SK-N-SH (cell line): ENCODE measurements around the gene COL15A1. TPM values are rescaled to one million over a fixed set of nuclear protein-coding genes. Genes with fewer than 3 reads are reported as not detected.

Source experiments
- CTCF ChIA-PET: fragments of 300-600, 350-600 bp; formaldehyde crosslinking; extraction: SDS; loops from one replicate; lab custom pipeline; 2021; lab: Yijun Ruan, JAX
- POLR2A ChIA-PET: fragments of 350-600 bp; sonication (Branson Sonifier 250); formaldehyde crosslinking; extraction: SDS; loops from one replicate; lab custom pipeline; 2020; ENCODE audit warnings: antibody characterized with exemption, inconsistent platforms; lab: Yijun Ruan, JAX
- DNase-seq: peaks from one replicate; pipeline ENCODE4 v3.0.0; 2012
- H2AFZ ChIP-seq: fragments of 200-600 bp; sonication (generic); 2 replicates; pipeline ENCODE4 v1.8.1; 2016; ENCODE audit warnings: antibody characterized with exemption, mild to moderate bottlenecking, low read depth
- H3F3A ChIP-seq: fragments of 200-600 bp; sonication (generic); replicated peaks from 2 replicates; pipeline ENCODE3; 2016; ENCODE audit warnings: antibody characterized with exemption, mild to moderate bottlenecking; ENCODE audit not compliant: insufficient read depth
- H3K27ac ChIP-seq, 2 experiments: fragments of 200-500 bp in 1 of 2; fragments of 200-600 bp in 1 of 2; sonication (Bioruptor generic) in 1 of 2; sonication (generic), shearing (Covaris generic) in 1 of 2; 2 replicates each; pipeline versions ENCODE4 v1.5.1 to v1.6.1; 2014 to 2016; ENCODE audit warnings: low read depth in 2 of 2, inconsistent platforms in 1 of 2, low read length in 1 of 2, mild to moderate bottlenecking in 1 of 2, mixed read lengths in 1 of 2
- H3K27me3 ChIP-seq: fragments of 200-600 bp; sonication (generic), shearing (Covaris generic); 2 replicates; pipeline ENCODE4 v1.6.1; 2016; ENCODE audit warnings: mixed run types; ENCODE audit not compliant: insufficient read depth
- H3K36me3 ChIP-seq, 2 experiments: fragments of 200-500 bp in 1 of 2; fragments of 200-600 bp in 1 of 2; sonication (Bioruptor generic) in 1 of 2; sonication (generic) in 1 of 2; replicated peaks in 1 of 2; 2 replicates each; pipeline versions ENCODE3 to v1.5.1; 2014 to 2016; ENCODE audit warnings: low read length in 1 of 2, mild to moderate bottlenecking in 1 of 2; ENCODE audit not compliant: insufficient read depth in 2 of 2, control insufficient read depth in 1 of 2
- H3K4me1 ChIP-seq, 2 experiments: fragments of 200-500 bp in 1 of 2; fragments of 200-600 bp in 1 of 2; sonication (Bioruptor generic) in 1 of 2; sonication (generic), shearing (Covaris generic) in 1 of 2; 2 replicates each; pipeline versions ENCODE4 v1.5.1 to v1.6.1; 2014 to 2016; ENCODE audit warnings: low read depth in 1 of 2, low read length in 1 of 2, mixed run types in 1 of 2; ENCODE audit not compliant: insufficient read depth in 2 of 2, control insufficient read depth in 1 of 2
- H3K4me2 ChIP-seq: fragments of 200-600 bp; sonication (generic), shearing (Covaris generic); 2 replicates; pipeline ENCODE4 v1.6.1; 2017; ENCODE audit warnings: mixed run types
- H3K4me3 ChIP-seq, 2 experiments: fragments of 200-500 bp in 1 of 2; fragments of 200-600 bp in 1 of 2; sonication (Bioruptor generic) in 1 of 2; sonication (generic), shearing (Covaris generic) in 1 of 2; 2 replicates each; pipeline versions ENCODE4 v1.5.1 to v1.8.1; 2014 to 2016; ENCODE audit warnings: low read depth in 2 of 2, inconsistent platforms in 1 of 2, low read length in 1 of 2, mild to moderate bottlenecking in 1 of 2, mixed read lengths in 1 of 2, moderate library complexity in 1 of 2
- H3K79me2 ChIP-seq: fragments of 200-600 bp; sonication (generic); 2 replicates; pipeline ENCODE4 v1.8.1; 2017; ENCODE audit warnings: mild to moderate bottlenecking; ENCODE audit not compliant: insufficient read depth
- H3K9ac ChIP-seq: fragments of 200-600 bp; sonication (generic); 2 replicates; pipeline ENCODE4 v1.6.1; 2017; ENCODE audit warnings: mixed run types
- H3K9me2 ChIP-seq: fragments of 200-600 bp; sonication (generic); 2 replicates; pipeline ENCODE4 v1.6.1; 2017; ENCODE audit warnings: mixed run types
- H3K9me3 ChIP-seq: fragments of 200-600 bp; sonication (generic); 2 replicates; pipeline ENCODE4 v1.6.1; 2017; ENCODE audit warnings: mixed run types, mild to moderate bottlenecking, moderate library complexity
- H4K20me1 ChIP-seq: fragments of 200-600 bp; sonication (generic); 2 replicates; pipeline ENCODE4 v1.6.1; 2017; ENCODE audit warnings: mild to moderate bottlenecking, mixed run types; ENCODE audit not compliant: insufficient read depth
- FOXM1 ChIP-seq: IDR thresholded peaks from 2 replicates; pipeline ENCODE4 v1.4.0; 2012; ENCODE audit warnings: low read depth, mild to moderate bottlenecking
- GABPA ChIP-seq: IDR thresholded peaks from 2 replicates; pipeline ENCODE4 v1.4.0; 2012; ENCODE audit warnings: low read depth, mild to moderate bottlenecking
- POLR2AphosphoS5 ChIP-seq: IDR thresholded peaks from 2 replicates; pipeline ENCODE4 v1.6.1; 2012; ENCODE audit warnings: low read depth, low read length
- SIN3A ChIP-seq: IDR thresholded peaks from 2 replicates; pipeline ENCODE4 v1.6.1; 2012; ENCODE audit warnings: low read depth, mild to moderate bottlenecking, low read length, moderate library complexity, borderline replicate concordance
- TEAD4 ChIP-seq: IDR thresholded peaks from 2 replicates; pipeline ENCODE4 v1.4.0; 2012; ENCODE audit warnings: mild to moderate bottlenecking, borderline replicate concordance; ENCODE audit not compliant: insufficient read depth
- WGBS: methylation state at CpG from one replicate; pipeline ENCODE4 v1.1.6; 2017; ENCODE audit warnings: low lambda C conversion rate; 5-methylcytosine and 5-hydroxymethylcytosine counted together
- polyA plus RNA-seq, 3 experiments: library from polyadenylated mRNA; depleted of rRNA; stranded (reverse); fragments of >200 nt; gene quantifications; 2 replicates each; pipeline ENCODE4 v1.2.3, GENCODE V29; 2012
- TF ChIP-seq, protein P1 (sequence below): IDR thresholded peaks from 2 replicates; pipeline ENCODE4 v1.6.1; 2012; ENCODE audit warnings: mild to moderate bottlenecking, low read depth, low read length, moderate library complexity
- TF ChIP-seq, protein P2 (sequence below): IDR thresholded peaks from 2 replicates; pipeline ENCODE4; 2012
- TF ChIP-seq, protein P3 (sequence below): fragments of 200-600 bp; sonication (generic); IDR thresholded peaks from 2 replicates; pipeline ENCODE4 v1.6.1; 2017; ENCODE audit warnings: antibody characterized with exemption, mild to moderate bottlenecking, moderate library complexity
- TF ChIP-seq, protein P4 (sequence below): fragments of 150-350 bp; IDR thresholded peaks from 2 replicates; pipeline ENCODE4 v1.6.1; 2017; ENCODE audit warnings: antibody characterized with exemption, low read length, low read depth, borderline replicate concordance
- TF ChIP-seq, protein P5 (sequence below): IDR thresholded peaks from 2 replicates; pipeline ENCODE4 v1.4.0; 2012; ENCODE audit warnings: low read depth, borderline replicate concordance

COL15A1 gene
- polyA plus RNA-seq, 1 of the 3 experiments (the other 2 are of a cell fraction), result 0.84 TPM

DNA sequence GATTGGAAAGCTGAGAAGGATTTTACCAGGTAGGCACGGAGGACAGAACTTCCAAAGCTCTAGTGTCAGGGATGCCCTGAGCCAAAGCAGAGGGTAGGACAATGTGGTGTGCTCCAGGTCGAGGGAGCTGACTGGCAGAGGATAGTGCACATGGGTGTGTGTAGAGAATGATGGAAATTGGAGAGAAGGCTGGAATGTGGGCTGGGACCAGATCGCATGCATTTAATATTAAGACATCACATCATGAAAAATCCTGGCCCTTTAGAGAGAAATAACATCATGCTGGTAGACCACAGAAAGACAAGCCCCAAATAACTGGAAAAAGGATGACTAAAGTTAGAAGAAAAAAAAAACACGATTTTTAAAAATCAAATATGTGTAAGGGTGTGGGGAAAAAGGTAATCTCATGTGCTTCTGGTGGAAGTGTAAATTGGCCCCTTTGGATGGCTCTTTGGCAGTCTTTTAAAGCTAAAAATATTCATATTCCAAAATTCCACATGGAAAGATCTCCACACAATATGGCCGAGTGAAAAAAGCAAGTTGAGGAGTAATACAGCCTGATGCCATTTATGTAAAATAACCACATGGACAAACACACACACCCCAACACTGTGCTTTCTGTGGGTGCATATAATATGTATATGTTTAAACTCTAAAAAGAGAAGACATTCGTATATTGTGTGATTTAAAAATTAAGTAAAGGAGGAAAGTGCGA, 94.2 kb downstream of the COL15A1 start:
- H3K9ac ChIP-seq, result no peak overlapping the region
- H3K4me1 ChIP-seq, result peaks cover 0 to 21% of the 10 kb centered on the region in 2 experiments; a peak in 2 of 4 replicates
- H3K36me3 ChIP-seq, result no peaks in the 10 kb centered on the region
- DNase-seq, result no peak
- no peak overlapping the region for H3K27ac ChIP-seq
- no peaks in the 10 kb centered on the region for H3K79me2 ChIP-seq
- ChIA-PET POLR2A (no interaction called here), CTCF (no interaction called here)
- TF ChIP-seq GABPA, result no peak
- TF ChIP-seq, protein P1, sequence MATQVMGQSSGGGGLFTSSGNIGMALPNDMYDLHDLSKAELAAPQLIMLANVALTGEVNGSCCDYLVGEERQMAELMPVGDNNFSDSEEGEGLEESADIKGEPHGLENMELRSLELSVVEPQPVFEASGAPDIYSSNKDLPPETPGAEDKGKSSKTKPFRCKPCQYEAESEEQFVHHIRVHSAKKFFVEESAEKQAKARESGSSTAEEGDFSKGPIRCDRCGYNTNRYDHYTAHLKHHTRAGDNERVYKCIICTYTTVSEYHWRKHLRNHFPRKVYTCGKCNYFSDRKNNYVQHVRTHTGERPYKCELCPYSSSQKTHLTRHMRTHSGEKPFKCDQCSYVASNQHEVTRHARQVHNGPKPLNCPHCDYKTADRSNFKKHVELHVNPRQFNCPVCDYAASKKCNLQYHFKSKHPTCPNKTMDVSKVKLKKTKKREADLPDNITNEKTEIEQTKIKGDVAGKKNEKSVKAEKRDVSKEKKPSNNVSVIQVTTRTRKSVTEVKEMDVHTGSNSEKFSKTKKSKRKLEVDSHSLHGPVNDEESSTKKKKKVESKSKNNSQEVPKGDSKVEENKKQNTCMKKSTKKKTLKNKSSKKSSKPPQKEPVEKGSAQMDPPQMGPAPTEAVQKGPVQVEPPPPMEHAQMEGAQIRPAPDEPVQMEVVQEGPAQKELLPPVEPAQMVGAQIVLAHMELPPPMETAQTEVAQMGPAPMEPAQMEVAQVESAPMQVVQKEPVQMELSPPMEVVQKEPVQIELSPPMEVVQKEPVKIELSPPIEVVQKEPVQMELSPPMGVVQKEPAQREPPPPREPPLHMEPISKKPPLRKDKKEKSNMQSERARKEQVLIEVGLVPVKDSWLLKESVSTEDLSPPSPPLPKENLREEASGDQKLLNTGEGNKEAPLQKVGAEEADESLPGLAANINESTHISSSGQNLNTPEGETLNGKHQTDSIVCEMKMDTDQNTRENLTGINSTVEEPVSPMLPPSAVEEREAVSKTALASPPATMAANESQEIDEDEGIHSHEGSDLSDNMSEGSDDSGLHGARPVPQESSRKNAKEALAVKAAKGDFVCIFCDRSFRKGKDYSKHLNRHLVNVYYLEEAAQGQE, result no peak
- TF ChIP-seq, protein P2, sequence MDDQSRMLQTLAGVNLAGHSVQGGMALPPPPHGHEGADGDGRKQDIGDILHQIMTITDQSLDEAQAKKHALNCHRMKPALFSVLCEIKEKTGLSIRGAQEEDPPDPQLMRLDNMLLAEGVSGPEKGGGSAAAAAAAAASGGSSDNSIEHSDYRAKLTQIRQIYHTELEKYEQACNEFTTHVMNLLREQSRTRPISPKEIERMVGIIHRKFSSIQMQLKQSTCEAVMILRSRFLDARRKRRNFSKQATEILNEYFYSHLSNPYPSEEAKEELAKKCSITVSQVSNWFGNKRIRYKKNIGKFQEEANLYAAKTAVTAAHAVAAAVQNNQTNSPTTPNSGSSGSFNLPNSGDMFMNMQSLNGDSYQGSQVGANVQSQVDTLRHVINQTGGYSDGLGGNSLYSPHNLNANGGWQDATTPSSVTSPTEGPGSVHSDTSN, result no peak
- no peak for TF ChIP-seq POLR2AphosphoS5
- TF ChIP-seq FOXM1, result no peak
- H3K27me3 ChIP-seq, result no peaks in the 10 kb centered on the region
- H3K9me2 ChIP-seq, result no peaks in the 10 kb centered on the region
- no peak overlapping the region for H2AFZ ChIP-seq
- no peak overlapping the region for H3K4me3 ChIP-seq
- H3K9me3 ChIP-seq, result no peaks in the 10 kb centered on the region
- H4K20me1 ChIP-seq, result no peaks in the 10 kb centered on the region
- peaks cover 11% of the 10 kb centered on the region for H3F3A ChIP-seq
- WGBS, result 66% methylated on average over 7 of the region's 7 CpGs
- H3K4me2 ChIP-seq, result no peak overlapping the region

DNA sequence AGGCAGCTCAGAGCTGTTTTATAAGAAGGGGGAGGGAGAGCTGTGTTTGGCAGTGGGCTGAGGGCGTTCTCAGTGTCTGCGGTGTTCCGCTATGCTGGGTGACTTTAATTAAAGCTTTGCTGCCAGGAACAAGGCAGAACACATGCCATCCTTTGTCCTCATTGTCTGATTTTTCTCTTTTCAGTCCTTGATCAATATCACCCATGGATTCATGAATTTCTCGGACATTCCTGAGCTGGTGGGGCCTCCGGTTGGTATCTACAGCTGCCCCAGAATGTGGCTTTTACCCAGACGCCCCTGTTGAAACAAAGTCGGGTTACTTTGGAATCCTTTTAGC, 94.7 kb downstream of the COL15A1 start:
- Histone ChIP-seq H3K9me3 (no peaks in the 10 kb centered on the region), H3K27me3 (no peaks in the 10 kb centered on the region), H3K9ac (no peak overlapping the region), H3K4me2 (no peak overlapping the region), H3F3A (peaks cover 11% of the 10 kb centered on the region)
- POLR2A ChIA-PET, result no interaction called here
- TF ChIP-seq SIN3A (no peak), TEAD4 (no peak), POLR2AphosphoS5 (no peak)
- TF ChIP-seq, protein P3, sequence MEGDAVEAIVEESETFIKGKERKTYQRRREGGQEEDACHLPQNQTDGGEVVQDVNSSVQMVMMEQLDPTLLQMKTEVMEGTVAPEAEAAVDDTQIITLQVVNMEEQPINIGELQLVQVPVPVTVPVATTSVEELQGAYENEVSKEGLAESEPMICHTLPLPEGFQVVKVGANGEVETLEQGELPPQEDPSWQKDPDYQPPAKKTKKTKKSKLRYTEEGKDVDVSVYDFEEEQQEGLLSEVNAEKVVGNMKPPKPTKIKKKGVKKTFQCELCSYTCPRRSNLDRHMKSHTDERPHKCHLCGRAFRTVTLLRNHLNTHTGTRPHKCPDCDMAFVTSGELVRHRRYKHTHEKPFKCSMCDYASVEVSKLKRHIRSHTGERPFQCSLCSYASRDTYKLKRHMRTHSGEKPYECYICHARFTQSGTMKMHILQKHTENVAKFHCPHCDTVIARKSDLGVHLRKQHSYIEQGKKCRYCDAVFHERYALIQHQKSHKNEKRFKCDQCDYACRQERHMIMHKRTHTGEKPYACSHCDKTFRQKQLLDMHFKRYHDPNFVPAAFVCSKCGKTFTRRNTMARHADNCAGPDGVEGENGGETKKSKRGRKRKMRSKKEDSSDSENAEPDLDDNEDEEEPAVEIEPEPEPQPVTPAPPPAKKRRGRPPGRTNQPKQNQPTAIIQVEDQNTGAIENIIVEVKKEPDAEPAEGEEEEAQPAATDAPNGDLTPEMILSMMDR, result no peak
- TF ChIP-seq, protein P4, sequence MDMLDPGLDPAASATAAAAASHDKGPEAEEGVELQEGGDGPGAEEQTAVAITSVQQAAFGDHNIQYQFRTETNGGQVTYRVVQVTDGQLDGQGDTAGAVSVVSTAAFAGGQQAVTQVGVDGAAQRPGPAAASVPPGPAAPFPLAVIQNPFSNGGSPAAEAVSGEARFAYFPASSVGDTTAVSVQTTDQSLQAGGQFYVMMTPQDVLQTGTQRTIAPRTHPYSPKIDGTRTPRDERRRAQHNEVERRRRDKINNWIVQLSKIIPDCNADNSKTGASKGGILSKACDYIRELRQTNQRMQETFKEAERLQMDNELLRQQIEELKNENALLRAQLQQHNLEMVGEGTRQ, result no peak
- TF ChIP-seq, protein P5, sequence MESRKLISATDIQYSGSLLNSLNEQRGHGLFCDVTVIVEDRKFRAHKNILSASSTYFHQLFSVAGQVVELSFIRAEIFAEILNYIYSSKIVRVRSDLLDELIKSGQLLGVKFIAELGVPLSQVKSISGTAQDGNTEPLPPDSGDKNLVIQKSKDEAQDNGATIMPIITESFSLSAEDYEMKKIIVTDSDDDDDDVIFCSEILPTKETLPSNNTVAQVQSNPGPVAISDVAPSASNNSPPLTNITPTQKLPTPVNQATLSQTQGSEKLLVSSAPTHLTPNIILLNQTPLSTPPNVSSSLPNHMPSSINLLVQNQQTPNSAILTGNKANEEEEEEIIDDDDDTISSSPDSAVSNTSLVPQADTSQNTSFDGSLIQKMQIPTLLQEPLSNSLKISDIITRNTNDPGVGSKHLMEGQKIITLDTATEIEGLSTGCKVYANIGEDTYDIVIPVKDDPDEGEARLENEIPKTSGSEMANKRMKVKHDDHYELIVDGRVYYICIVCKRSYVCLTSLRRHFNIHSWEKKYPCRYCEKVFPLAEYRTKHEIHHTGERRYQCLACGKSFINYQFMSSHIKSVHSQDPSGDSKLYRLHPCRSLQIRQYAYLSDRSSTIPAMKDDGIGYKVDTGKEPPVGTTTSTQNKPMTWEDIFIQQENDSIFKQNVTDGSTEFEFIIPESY, result no peak
- TF ChIP-seq, all 33 proteins: peak for 0
- CTCF ChIA-PET, result no interaction called here
- 89% methylated on average over 7 of the region's 7 CpGs for WGBS
- Histone ChIP-seq H3K4me1 (peaks cover 0 to 21% of the 10 kb centered on the region in 2 experiments; a peak in 2 of 4 replicates), H3K36me3 (no peaks in the 10 kb centered on the region), H3K27ac (no peak overlapping the region), H3K9me2 (no peaks in the 10 kb centered on the region), H3K4me3 (no peak overlapping the region), H4K20me1 (no peaks in the 10 kb centered on the region), H3K79me2 (no peaks in the 10 kb centered on the region), H2AFZ (no peak overlapping the region)
- no peak for DNase-seq
